ENCODE data around the gene NPAS3. TPM values are rescaled to one million over a fixed set of nuclear protein-coding genes. Genes with fewer than 3 reads are reported as not detected.

Gene NPAS3
- total RNA-seq, 6 experiments from 2014 or later: 0.11 to 0.83 (median 0.21) TPM; not detected in 2

DNA sequence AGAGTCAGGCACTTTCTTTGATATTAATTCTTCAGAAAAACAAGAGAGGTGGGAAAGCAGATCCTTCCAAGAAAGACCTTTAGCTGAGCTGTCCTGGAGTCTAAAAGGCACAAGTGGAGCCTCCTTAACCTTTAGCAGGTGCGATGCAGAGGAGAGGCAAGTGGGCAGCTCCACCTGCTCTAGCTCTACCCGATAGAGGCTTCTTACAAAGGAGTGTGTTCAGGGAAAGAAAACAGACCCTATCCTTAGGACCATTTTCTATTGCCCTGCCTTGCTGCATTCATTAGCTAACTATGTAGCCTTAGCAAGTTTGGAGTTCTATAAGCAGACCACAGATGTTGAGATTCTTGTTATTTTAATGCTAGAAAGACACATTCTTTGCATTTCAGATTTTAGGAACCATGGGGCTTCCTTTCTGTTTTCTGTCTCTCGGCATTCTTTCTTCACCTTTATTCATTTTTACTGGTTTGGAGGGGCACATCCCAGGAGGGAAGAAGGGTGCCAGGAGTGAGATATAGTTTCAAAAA, 797.7 kb downstream of the NPAS3 start:
- DNase-seq: no peak
- Histone ChIP-seq H3K9me3 (no peaks in the 10 kb centered on the region), H3K4me3 (no peak overlapping the region), H3K27me3 (no peaks in the 10 kb centered on the region), H3K4me1 (no peaks in the 10 kb centered on the region), H3K36me3 (no peaks in the 10 kb centered on the region), H3K27ac (no peak overlapping the region)
- TF ChIP-seq POLR2A (IDR thresholded peaks at IDR 0.05): no peak
- 66% methylated on average over 3 of the region's 3 CpGs for WGBS (ENCODE audit: insufficient coverage, low coverage, low lambda C conversion rate, missing lambda C conversion rate)
- intact Hi-C loops (cut with DNase I): no loop called here
- ATAC-seq: no peak

DNA sequence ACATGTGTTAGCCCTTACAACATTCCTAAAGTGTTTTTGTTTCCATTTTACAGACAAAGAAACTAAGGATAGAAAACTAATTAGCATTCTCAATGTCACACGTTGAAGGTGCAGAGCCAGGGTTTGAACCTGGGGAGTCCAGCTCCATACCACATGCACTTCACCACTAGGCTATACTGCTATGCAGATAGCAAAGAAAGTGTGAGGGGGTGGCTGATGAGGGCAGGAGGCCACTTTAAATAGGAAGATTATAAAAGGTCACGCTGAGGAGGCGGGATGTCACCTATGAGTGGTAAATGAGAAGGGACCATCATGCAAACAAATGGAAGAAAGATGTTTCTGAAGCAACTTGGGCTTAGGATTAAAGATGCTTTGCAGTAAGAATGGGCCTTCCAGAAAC, 798.3 kb downstream of the NPAS3 start:
- Histone ChIP-seq H3K27ac (no peak overlapping the region), H3K36me3 (no peaks in the 10 kb centered on the region), H3K4me1 (no peaks in the 10 kb centered on the region), H3K4me3 (no peak overlapping the region), H3K27me3 (no peaks in the 10 kb centered on the region), H3K9me3 (no peaks in the 10 kb centered on the region)
- TF ChIP-seq, protein P1, sequence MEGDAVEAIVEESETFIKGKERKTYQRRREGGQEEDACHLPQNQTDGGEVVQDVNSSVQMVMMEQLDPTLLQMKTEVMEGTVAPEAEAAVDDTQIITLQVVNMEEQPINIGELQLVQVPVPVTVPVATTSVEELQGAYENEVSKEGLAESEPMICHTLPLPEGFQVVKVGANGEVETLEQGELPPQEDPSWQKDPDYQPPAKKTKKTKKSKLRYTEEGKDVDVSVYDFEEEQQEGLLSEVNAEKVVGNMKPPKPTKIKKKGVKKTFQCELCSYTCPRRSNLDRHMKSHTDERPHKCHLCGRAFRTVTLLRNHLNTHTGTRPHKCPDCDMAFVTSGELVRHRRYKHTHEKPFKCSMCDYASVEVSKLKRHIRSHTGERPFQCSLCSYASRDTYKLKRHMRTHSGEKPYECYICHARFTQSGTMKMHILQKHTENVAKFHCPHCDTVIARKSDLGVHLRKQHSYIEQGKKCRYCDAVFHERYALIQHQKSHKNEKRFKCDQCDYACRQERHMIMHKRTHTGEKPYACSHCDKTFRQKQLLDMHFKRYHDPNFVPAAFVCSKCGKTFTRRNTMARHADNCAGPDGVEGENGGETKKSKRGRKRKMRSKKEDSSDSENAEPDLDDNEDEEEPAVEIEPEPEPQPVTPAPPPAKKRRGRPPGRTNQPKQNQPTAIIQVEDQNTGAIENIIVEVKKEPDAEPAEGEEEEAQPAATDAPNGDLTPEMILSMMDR (IDR thresholded peaks at IDR 0.05): no peak
- no peak for TF ChIP-seq POLR2A (IDR thresholded peaks at IDR 0.05)
- 83% methylated on average over 3 of the region's 3 CpGs for WGBS (ENCODE audit: insufficient coverage, low coverage, low lambda C conversion rate, missing lambda C conversion rate)
- intact Hi-C loops (cut with DNase I): no loop called here
- ATAC-seq (no peak), DNase-seq (no peak)

DNA sequence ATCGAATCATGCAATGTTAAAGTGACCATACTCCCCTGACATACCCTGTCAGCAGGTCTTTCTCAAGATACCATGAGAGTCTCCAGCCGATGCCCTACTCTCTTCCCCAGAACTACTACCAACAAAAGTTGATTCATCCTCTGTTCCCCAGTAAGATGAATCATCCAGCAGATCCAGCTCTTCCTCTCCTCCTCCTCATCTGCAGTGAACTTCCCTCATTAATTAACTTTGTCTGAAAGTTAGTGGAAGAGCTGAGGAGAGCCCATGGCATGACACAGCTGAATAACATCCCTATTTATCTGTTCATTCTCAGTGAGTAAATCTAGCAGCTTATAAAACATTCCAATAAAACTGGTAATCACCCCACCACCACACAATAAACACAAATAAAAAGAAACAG, 798.8 kb downstream of the NPAS3 start:
- Histone ChIP-seq H3K9me3 (no peaks in the 10 kb centered on the region), H3K4me1 (no peaks in the 10 kb centered on the region), H3K27ac (no peak overlapping the region), H3K27me3 (no peaks in the 10 kb centered on the region), H3K4me3 (no peak overlapping the region), H3K36me3 (no peaks in the 10 kb centered on the region)
- intact Hi-C loops (cut with DNase I): no loop called here
- DNase-seq (no peak), ATAC-seq (no peak)
- TF ChIP-seq, protein P1 (IDR thresholded peaks at IDR 0.05): no peak
- no peak for TF ChIP-seq POLR2A (IDR thresholded peaks at IDR 0.05)
- WGBS (ENCODE audit: insufficient coverage, low coverage, low lambda C conversion rate, missing lambda C conversion rate): 58% methylated on average over 2 of the region's 2 CpGs

DNA sequence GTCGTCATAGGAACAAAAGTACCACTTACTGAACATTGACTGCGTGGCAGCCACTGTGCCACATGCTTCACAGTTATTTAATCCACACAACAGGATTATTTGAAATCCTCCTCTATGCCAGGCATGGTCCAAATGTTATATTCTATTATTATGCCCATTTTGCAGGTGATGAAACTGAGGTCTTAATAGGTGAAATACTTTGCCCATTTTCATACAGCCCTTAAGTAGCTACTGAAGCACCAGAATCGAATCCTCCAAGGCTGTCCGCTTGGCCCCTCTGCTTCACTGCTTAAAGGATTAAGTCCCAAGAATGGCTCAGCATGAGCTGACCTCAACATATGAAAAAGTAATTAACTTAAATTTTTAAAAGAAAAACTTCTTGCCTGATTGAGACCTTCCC, 799.4 kb downstream of the NPAS3 start:
- no peaks in the 10 kb centered on the region for H3K4me1 ChIP-seq
- intact Hi-C loops (cut with DNase I): no loop called here
- H3K9me3 ChIP-seq: no peaks in the 10 kb centered on the region
- H3K27me3 ChIP-seq: no peaks in the 10 kb centered on the region
- no peak overlapping the region for H3K27ac ChIP-seq
- WGBS (ENCODE audit: insufficient coverage, low coverage, low lambda C conversion rate, missing lambda C conversion rate): 53% methylated on average over 4 of the region's 4 CpGs
- TF ChIP-seq, protein P1 (IDR thresholded peaks at IDR 0.05): no peak
- TF ChIP-seq POLR2A (IDR thresholded peaks at IDR 0.05): no peak
- no peaks in the 10 kb centered on the region for H3K36me3 ChIP-seq
- DNase-seq: no peak
- ATAC-seq: no peak
- H3K4me3 ChIP-seq: no peak overlapping the region

DNA sequence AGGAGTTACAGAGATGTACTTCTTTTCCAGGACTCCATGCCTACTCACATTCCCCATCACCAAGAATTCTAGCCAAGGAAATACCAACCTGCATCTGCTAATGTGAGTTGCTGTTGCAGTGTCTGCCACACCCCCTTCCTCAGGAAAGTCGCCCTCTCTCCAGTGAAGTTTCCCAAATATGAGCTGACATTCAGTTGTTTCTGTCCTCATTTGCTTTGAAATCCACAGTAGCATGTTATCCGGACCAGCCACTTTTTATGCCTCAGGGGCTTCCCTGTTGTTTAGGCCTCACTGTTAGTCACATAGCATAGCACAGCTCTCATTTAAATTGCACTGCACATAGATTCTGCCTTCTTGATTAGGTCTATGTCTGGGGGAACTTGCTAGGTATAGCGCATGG, 799.8 kb downstream of the NPAS3 start:
- TF ChIP-seq, protein P1 (IDR thresholded peaks at IDR 0.05): no peak
- no peak for TF ChIP-seq POLR2A (IDR thresholded peaks at IDR 0.05)
- ATAC-seq: no peak

More for the DNA sequence above, 799.8 kb downstream of the NPAS3 start:
- Histone ChIP-seq H3K36me3 (no peaks in the 10 kb centered on the region), H3K27ac (no peak overlapping the region), H3K27me3 (no peaks in the 10 kb centered on the region), H3K4me3 (no peak overlapping the region), H3K9me3 (no peaks in the 10 kb centered on the region), H3K4me1 (no peaks in the 10 kb centered on the region)
- 80% methylated on average over 3 of the region's 3 CpGs for WGBS (ENCODE audit: insufficient coverage, low coverage, low lambda C conversion rate, missing lambda C conversion rate)
- no peak for DNase-seq
- intact Hi-C loops (cut with DNase I): no loop called here
